GM18909 (cell line): ENCODE data around the gene DACT3.

ENCODE experiments used
- ATAC-seq: cut with Tn5 transposase; IDR thresholded peaks from one replicate; pipeline ENCODE4 v1.9.1; 2021; ENCODE audit warnings: mild to moderate bottlenecking; ENCODE audit not compliant: unreplicated experiment, poor library complexity

DACT3 gene

GRCh38 chr19:46661020-46661731 is at the start of gene DACT3:
Gene DACT3, minus strand, starts transcription at chr19:46661182. Its CDS starts 118 bp downstream, at chr19:46661064.
- ATAC-seq: peak; percentile 90

- no peak for ATAC-seq
Observed at GRCh38 chr19:46710687-46711086, 49.7 kb upstream of the DACT3 start.

- ATAC-seq: no peak
Observed at GRCh38 chr19:46704379-46705076, 43.5 kb upstream of the DACT3 start.

- ATAC-seq: no peak
Observed at GRCh38 chr19:46700704-46701103, 39.7 kb upstream of the DACT3 start.

GRCh38 chr19:46698395-46699321 is 37.7 kb upstream of the DACT3 start:
- ATAC-seq: no peak

- no peak for ATAC-seq
Observed at GRCh38 chr19:46697204-46697960, 36.4 kb upstream of the DACT3 start.

GRCh38 chr19:46696866-46697203 is 35.9 kb upstream of the DACT3 start:
- ATAC-seq: no peak

GRCh38 chr19:46696052-46696451 is 35.1 kb upstream of the DACT3 start:
- no peak for ATAC-seq

GRCh38 chr19:46693760-46694159 is 32.8 kb upstream of the DACT3 start:
- no peak for ATAC-seq

GRCh38 chr19:46692918-46693722 is 32.1 kb upstream of the DACT3 start:
- no peak for ATAC-seq

- no peak for ATAC-seq
Observed at GRCh38 chr19:46691948-46692347, 31.0 kb upstream of the DACT3 start.

- ATAC-seq: no peak
Observed at GRCh38 chr19:46691104-46691503, 30.1 kb upstream of the DACT3 start.

- no peak for ATAC-seq
Observed at GRCh38 chr19:46689358-46689757, 28.4 kb upstream of the DACT3 start.

GRCh38 chr19:46687438-46688145 is 26.6 kb upstream of the DACT3 start:
- ATAC-seq: no peak

GRCh38 chr19:46685189-46685588 is 24.2 kb upstream of the DACT3 start:
- no peak for ATAC-seq

- ATAC-seq: no peak
Observed at GRCh38 chr19:46678110-46678732, 17.2 kb upstream of the DACT3 start.

- no peak for ATAC-seq
Observed at GRCh38 chr19:46674416-46675178, 13.6 kb upstream of the DACT3 start.

GRCh38 chr19:46670813-46671212 is 9.8 kb upstream of the DACT3 start:
- ATAC-seq: no peak
